A549 (cell line): ENCODE results near the gene DUSP28.

Experiments used
- CBX2 ChIP-seq: fragments of 200-600 bp; sonication (generic); IDR thresholded peaks from 2 replicates; pipeline ENCODE4 v1.6.1; 2016; ENCODE audit warnings: low read depth, mild to moderate bottlenecking, borderline replicate concordance
- CHD2 ChIP-seq: fragments of 150-350 bp; IDR thresholded peaks from 2 replicates; pipeline ENCODE4 v1.6.1; 2014; ENCODE audit warnings: low read length; ENCODE audit not compliant: partially characterized antibody
- EHMT2 ChIP-seq: fragments of 200-600 bp; sonication (generic); IDR thresholded peaks from 2 replicates; pipeline ENCODE4 v1.6.1; 2016; ENCODE audit warnings: antibody characterized with exemption, low read depth, mild to moderate bottlenecking, moderate library complexity
- JUN ChIP-seq, 2 experiments: fragments of >200 bp; sonication (Bioruptor Twin); formaldehyde crosslinking; IDR thresholded peaks; 2 replicates in 1 of 2; 3 replicates in 1 of 2; pipeline ENCODE4 v1.6.1; 2016 to 2017
- MAFK ChIP-seq: fragments of 450-650 bp; IDR thresholded peaks from 2 replicates; pipeline ENCODE4 v1.6.1; 2014; ENCODE audit not compliant: partially characterized antibody
- NPAS2 ChIP-seq: fragments of 250-450 bp; sonication (Bioruptor Pico); IDR thresholded peaks from 2 replicates; pipeline ENCODE4 v1.8.0; 2022; ENCODE audit warnings: mild to moderate bottlenecking, moderate library complexity, borderline replicate concordance
- POLR2A ChIP-seq: IDR thresholded peaks from 2 replicates; pipeline ENCODE4 v1.6.1; 2012; ENCODE audit warnings: mild to moderate bottlenecking, low read length
- POLR2AphosphoS2 ChIP-seq: conservative IDR thresholded peaks from 2 replicates; pipeline ENCODE4 v1.6.1; 2012; ENCODE audit warnings: low read length, improper control_type of control experiment, inconsistent platforms
- RCOR1 ChIP-seq: fragments of 150-350 bp; IDR thresholded peaks from 2 replicates; pipeline ENCODE4 v1.6.1; 2014; ENCODE audit warnings: antibody characterized with exemption, low read length, low read depth
- RFX5 ChIP-seq: fragments of 450-650 bp; IDR thresholded peaks from 2 replicates; pipeline ENCODE4 v1.7.1; 2014; ENCODE audit warnings: antibody characterized with exemption, mild to moderate bottlenecking, moderate library complexity
- ZC3H11A ChIP-seq: fragments of 450-650 bp; IDR thresholded peaks from 2 replicates; pipeline ENCODE4 v1.6.1; 2014; ENCODE audit warnings: antibody characterized with exemption, mild to moderate bottlenecking
- TF ChIP-seq, protein P1 (sequence below): fragments of >200 bp; sonication (Bioruptor Twin); formaldehyde crosslinking; IDR thresholded peaks from 3 replicates; pipeline ENCODE4 v1.5.1; 2016
- TF ChIP-seq, protein P2 (sequence below): fragments of 200-600 bp; sonication (generic); IDR thresholded peaks from 2 replicates; pipeline ENCODE4 v1.6.1; 2016; ENCODE audit warnings: antibody characterized with exemption, mild to moderate bottlenecking, moderate library complexity
- TF ChIP-seq, protein P3 (sequence below): IDR thresholded peaks from 2 replicates; pipeline ENCODE4 v1.6.1; 2012

DNA sequence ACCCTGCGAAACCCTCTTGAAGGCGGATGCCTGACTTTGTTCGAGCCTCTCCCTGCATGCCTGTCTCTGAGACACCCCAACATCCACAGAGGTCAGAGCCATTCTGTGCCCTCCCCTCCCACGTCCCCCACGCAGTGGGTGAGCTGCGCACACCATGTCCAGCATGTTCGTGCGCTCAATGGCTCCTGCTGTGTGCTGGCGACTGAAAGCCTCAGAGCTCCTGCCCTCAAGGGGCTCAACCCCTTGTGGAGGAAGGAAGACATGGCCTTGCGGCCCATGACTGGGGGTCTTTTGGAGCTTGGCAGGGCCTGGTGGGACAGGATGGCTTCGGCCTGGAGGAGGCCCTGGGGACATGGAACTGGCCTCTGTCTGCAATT lies 48.1 kb upstream of the DUSP28 start:
- TF ChIP-seq RFX5 (no peak), ZC3H11A (no peak), CHD2 (no peak), RCOR1 (no peak), CBX2 (no peak), POLR2AphosphoS2 (no peak), NPAS2 (CRISPR knock-in tag) (no peak), MAFK (no peak), POLR2A (no peak), JUN (IDR thresholded peaks at IDR 0.05) (no peak), EHMT2 (no peak)
- TF ChIP-seq, protein P1, sequence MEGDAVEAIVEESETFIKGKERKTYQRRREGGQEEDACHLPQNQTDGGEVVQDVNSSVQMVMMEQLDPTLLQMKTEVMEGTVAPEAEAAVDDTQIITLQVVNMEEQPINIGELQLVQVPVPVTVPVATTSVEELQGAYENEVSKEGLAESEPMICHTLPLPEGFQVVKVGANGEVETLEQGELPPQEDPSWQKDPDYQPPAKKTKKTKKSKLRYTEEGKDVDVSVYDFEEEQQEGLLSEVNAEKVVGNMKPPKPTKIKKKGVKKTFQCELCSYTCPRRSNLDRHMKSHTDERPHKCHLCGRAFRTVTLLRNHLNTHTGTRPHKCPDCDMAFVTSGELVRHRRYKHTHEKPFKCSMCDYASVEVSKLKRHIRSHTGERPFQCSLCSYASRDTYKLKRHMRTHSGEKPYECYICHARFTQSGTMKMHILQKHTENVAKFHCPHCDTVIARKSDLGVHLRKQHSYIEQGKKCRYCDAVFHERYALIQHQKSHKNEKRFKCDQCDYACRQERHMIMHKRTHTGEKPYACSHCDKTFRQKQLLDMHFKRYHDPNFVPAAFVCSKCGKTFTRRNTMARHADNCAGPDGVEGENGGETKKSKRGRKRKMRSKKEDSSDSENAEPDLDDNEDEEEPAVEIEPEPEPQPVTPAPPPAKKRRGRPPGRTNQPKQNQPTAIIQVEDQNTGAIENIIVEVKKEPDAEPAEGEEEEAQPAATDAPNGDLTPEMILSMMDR: no peak
- TF ChIP-seq, protein P2, sequence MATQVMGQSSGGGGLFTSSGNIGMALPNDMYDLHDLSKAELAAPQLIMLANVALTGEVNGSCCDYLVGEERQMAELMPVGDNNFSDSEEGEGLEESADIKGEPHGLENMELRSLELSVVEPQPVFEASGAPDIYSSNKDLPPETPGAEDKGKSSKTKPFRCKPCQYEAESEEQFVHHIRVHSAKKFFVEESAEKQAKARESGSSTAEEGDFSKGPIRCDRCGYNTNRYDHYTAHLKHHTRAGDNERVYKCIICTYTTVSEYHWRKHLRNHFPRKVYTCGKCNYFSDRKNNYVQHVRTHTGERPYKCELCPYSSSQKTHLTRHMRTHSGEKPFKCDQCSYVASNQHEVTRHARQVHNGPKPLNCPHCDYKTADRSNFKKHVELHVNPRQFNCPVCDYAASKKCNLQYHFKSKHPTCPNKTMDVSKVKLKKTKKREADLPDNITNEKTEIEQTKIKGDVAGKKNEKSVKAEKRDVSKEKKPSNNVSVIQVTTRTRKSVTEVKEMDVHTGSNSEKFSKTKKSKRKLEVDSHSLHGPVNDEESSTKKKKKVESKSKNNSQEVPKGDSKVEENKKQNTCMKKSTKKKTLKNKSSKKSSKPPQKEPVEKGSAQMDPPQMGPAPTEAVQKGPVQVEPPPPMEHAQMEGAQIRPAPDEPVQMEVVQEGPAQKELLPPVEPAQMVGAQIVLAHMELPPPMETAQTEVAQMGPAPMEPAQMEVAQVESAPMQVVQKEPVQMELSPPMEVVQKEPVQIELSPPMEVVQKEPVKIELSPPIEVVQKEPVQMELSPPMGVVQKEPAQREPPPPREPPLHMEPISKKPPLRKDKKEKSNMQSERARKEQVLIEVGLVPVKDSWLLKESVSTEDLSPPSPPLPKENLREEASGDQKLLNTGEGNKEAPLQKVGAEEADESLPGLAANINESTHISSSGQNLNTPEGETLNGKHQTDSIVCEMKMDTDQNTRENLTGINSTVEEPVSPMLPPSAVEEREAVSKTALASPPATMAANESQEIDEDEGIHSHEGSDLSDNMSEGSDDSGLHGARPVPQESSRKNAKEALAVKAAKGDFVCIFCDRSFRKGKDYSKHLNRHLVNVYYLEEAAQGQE: no peak
- TF ChIP-seq, protein P3, sequence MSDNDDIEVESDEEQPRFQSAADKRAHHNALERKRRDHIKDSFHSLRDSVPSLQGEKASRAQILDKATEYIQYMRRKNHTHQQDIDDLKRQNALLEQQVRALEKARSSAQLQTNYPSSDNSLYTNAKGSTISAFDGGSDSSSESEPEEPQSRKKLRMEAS: no peak
